VCaP (cell line): ENCODE results near the gene ZNF526.

Experiments
- H3K27ac ChIP-seq: fragments of 450-650 bp; 2 replicates; pipeline ENCODE4 v1.5.1; 2017
- TF ChIP-seq, protein P1 (sequence below): fragments of 450-650 bp; conservative IDR thresholded peaks from 2 replicates; pipeline ENCODE4 v1.5.1; 2017; ENCODE audit warnings: mild to moderate bottlenecking, moderate library complexity

ZNF526 gene

GRCh38 chr19:42197375-42197817 lies 22.7 kb upstream of the ZNF526 start:
- TF ChIP-seq, protein P1, sequence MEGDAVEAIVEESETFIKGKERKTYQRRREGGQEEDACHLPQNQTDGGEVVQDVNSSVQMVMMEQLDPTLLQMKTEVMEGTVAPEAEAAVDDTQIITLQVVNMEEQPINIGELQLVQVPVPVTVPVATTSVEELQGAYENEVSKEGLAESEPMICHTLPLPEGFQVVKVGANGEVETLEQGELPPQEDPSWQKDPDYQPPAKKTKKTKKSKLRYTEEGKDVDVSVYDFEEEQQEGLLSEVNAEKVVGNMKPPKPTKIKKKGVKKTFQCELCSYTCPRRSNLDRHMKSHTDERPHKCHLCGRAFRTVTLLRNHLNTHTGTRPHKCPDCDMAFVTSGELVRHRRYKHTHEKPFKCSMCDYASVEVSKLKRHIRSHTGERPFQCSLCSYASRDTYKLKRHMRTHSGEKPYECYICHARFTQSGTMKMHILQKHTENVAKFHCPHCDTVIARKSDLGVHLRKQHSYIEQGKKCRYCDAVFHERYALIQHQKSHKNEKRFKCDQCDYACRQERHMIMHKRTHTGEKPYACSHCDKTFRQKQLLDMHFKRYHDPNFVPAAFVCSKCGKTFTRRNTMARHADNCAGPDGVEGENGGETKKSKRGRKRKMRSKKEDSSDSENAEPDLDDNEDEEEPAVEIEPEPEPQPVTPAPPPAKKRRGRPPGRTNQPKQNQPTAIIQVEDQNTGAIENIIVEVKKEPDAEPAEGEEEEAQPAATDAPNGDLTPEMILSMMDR, result no peak
- no peak overlapping the region for H3K27ac ChIP-seq

- H3K27ac ChIP-seq, result no peak overlapping the region
Measured at GRCh38 chr19:42198676-42199439, 21.3 kb upstream of the ZNF526 start.

DNA sequence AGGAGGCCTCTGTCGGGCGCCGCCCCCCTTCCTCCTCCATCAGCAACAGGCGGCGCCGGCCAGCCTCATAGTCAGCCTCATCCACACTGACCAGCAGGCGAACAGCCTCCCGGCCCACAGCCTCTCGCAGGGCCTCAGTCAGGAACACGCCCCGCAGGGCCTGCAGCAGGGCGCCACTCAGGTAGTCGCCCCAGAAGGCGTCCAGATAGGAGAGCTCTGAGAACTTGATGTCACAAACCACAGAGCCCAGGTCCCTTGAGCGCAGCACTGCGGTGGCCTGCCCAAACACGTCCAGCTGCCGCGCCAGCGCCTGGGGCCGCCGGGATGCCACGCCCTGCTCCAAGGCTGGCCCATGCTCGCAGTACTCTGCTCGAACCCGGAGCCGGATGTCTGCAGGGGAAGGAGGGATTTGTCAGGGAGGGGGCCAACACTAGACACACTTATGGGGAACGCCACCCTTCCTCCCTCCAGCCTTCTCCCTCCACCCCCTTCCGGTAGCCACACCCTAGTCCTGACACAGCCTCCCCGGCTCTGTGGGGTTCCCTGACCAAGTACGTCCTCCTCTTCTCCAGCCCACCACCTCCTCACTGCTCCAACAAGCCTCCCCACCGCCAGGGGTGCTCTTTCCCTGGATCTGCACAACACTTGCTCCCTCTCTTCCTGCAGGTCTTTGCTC lies 20.5 kb upstream of the ZNF526 start:
- TF ChIP-seq, protein P1, result no peak
- H3K27ac ChIP-seq, result no peak overlapping the region

More at GRCh38 chr19:42198676-42199439, 21.3 kb upstream of the ZNF526 start:
- TF ChIP-seq, protein P1, result no peak

GRCh38 chr19:42200116-42200715 lies 19.9 kb upstream of the ZNF526 start:
- no peak overlapping the region for H3K27ac ChIP-seq
- TF ChIP-seq, protein P1, result no peak

- no peak overlapping the region for H3K27ac ChIP-seq
- TF ChIP-seq, protein P1, result no peak
Measured at GRCh38 chr19:42201489-42202289, 18.4 kb upstream of the ZNF526 start.

GRCh38 chr19:42202290-42202880 lies 17.7 kb upstream of the ZNF526 start:
- H3K27ac ChIP-seq, result no peak overlapping the region

More at GRCh38 chr19:42202290-42202880, 17.7 kb upstream of the ZNF526 start:
- TF ChIP-seq, protein P1, result no peak
